DND-41 (cell line): ENCODE results near the gene ERVMER34-1.

Experiments
- ATAC-seq: fragments of 200-7000 bp; cut with Tn5 transposase; 3 replicates; pipeline ENCODE4 v1.9.1; 2021; ENCODE audit warnings: low read depth; ENCODE audit not compliant: insufficient read depth
- DNase-seq: peaks from one replicate; pipeline ENCODE4 v3.0.0-alpha.2; 2020
- H2AFZ ChIP-seq: 2 replicates; pipeline ENCODE4 v1.6.0; 2012; ENCODE audit warnings: low read depth, low read length
- H3K27ac ChIP-seq: 2 replicates; pipeline ENCODE4 v1.5.1; 2012; ENCODE audit warnings: low read length, inconsistent platforms
- H3K27me3 ChIP-seq: fragments of 200-600 bp; sonication (generic); 2 replicates; pipeline ENCODE4 v1.6.0; 2012; ENCODE audit warnings: low read length, mild to moderate bottlenecking, inconsistent platforms; ENCODE audit not compliant: insufficient read depth, poor library complexity
- H3K36me3 ChIP-seq: 2 replicates; pipeline ENCODE4 v1.5.1; 2012; ENCODE audit warnings: low read length, inconsistent platforms; ENCODE audit not compliant: insufficient read depth
- H3K4me1 ChIP-seq: 2 replicates; pipeline ENCODE4 v1.5.1; 2012; ENCODE audit warnings: mild to moderate bottlenecking, low read length; ENCODE audit not compliant: insufficient read depth
- H3K4me2 ChIP-seq: 2 replicates; pipeline ENCODE4 v1.6.0; 2012; ENCODE audit warnings: mild to moderate bottlenecking, moderate library complexity, low read length, inconsistent platforms; ENCODE audit not compliant: insufficient read depth
- H3K4me3 ChIP-seq, 2 experiments: fragments of 200-600 bp in 1 of 2; shearing (Covaris generic) in 1 of 2; 2 replicates each; pipeline ENCODE4 v1.5.1; 2012 to 2016; ENCODE audit warnings: inconsistent platforms in 2 of 2, low read length in 2 of 2, mild to moderate bottlenecking in 2 of 2, low read depth in 1 of 2, moderate library complexity in 1 of 2
- H3K79me2 ChIP-seq: 2 replicates; pipeline ENCODE4 v1.6.0; 2012; ENCODE audit warnings: low read length, inconsistent platforms; ENCODE audit not compliant: insufficient read depth
- H3K9ac ChIP-seq: 2 replicates; pipeline ENCODE4 v1.6.0; 2012; ENCODE audit warnings: low read depth, mild to moderate bottlenecking, inconsistent platforms, low read length, moderate library complexity
- H3K9me3 ChIP-seq: 2 replicates; pipeline ENCODE4 v1.5.1; 2012; ENCODE audit warnings: low read length, moderate library complexity, mild to moderate bottlenecking, inconsistent platforms; ENCODE audit not compliant: insufficient read depth, severe bottlenecking
- H4K20me1 ChIP-seq: 2 replicates; pipeline ENCODE4 v1.6.0; 2012; ENCODE audit warnings: low read length; ENCODE audit not compliant: insufficient read depth
- CTCF ChIP-seq: IDR thresholded peaks from 2 replicates; pipeline ENCODE4 v1.5.1; 2012; ENCODE audit warnings: borderline replicate concordance, low read length, moderate library complexity, mild to moderate bottlenecking; ENCODE audit not compliant: poor library complexity, severe bottlenecking; ENCODE audit errors: extremely low read depth
- EZH2 ChIP-seq: IDR thresholded peaks from 3 replicates; pipeline ENCODE4 v1.6.1; 2012; ENCODE audit warnings: borderline replicate concordance, low read depth, mild to moderate bottlenecking, moderate library complexity, low read length, inconsistent platforms; ENCODE audit not compliant: severe bottlenecking

ERVMER34-1 gene

GRCh38 chr4:52780206-52780605 lies 29.0 kb upstream of the ERVMER34-1 start:
- no peaks in the 10 kb centered on the region for H3K79me2 ChIP-seq
- TF ChIP-seq EZH2, result no peak
- no peak for TF ChIP-seq CTCF
- no peaks in the 10 kb centered on the region for H3K27me3 ChIP-seq
- DNase-seq, result no peak
- H3K4me3 ChIP-seq, result no peak overlapping the region
- ATAC-seq, result no peak
- H4K20me1 ChIP-seq, result no peaks in the 10 kb centered on the region
- no peak overlapping the region for H3K9ac ChIP-seq
- no peaks in the 10 kb centered on the region for H3K4me1 ChIP-seq
- H3K4me2 ChIP-seq, result no peak overlapping the region
- no peak overlapping the region for H3K27ac ChIP-seq
- H3K36me3 ChIP-seq, result no peaks in the 10 kb centered on the region
- H2AFZ ChIP-seq, result no peak overlapping the region
- peaks cover 5% of the 10 kb centered on the region for H3K9me3 ChIP-seq

GRCh38 chr4:52760256-52760655 lies 9.0 kb upstream of the ERVMER34-1 start:
- TF ChIP-seq CTCF (no peak), EZH2 (no peak)
- no peak for ATAC-seq
- H3K9me3 ChIP-seq, result no peaks in the 10 kb centered on the region
- no peaks in the 10 kb centered on the region for H3K36me3 ChIP-seq
- no peaks in the 10 kb centered on the region for H3K4me1 ChIP-seq
- no peak overlapping the region for H3K4me2 ChIP-seq
- DNase-seq, result no peak
- no peaks in the 10 kb centered on the region for H4K20me1 ChIP-seq
- no peak overlapping the region for H3K27ac ChIP-seq
- no peaks in the 10 kb centered on the region for H3K79me2 ChIP-seq
- H2AFZ ChIP-seq, result no peak overlapping the region
- H3K9ac ChIP-seq, result no peak overlapping the region
- no peak overlapping the region for H3K4me3 ChIP-seq
- no peaks in the 10 kb centered on the region for H3K27me3 ChIP-seq

- TF ChIP-seq EZH2 (no peak), CTCF (no peak)
- Histone ChIP-seq H3K9ac (no peak overlapping the region), H3K4me3 (no peak overlapping the region), H3K27ac (no peak overlapping the region), H3K9me3 (no peaks in the 10 kb centered on the region), H3K36me3 (no peaks in the 10 kb centered on the region), H3K4me2 (no peak overlapping the region), H2AFZ (no peak overlapping the region), H3K27me3 (no peaks in the 10 kb centered on the region), H4K20me1 (no peaks in the 10 kb centered on the region), H3K4me1 (no peaks in the 10 kb centered on the region), H3K79me2 (no peaks in the 10 kb centered on the region)
- DNase-seq, result no peak
- no peak for ATAC-seq
Measured at GRCh38 chr4:52755426-52755825, 4.2 kb upstream of the ERVMER34-1 start.

- H3K4me1 ChIP-seq, result no peaks in the 10 kb centered on the region
- no peak overlapping the region for H3K27ac ChIP-seq
- H3K4me3 ChIP-seq, result no peak overlapping the region
- ATAC-seq, result no peak
- H4K20me1 ChIP-seq, result no peaks in the 10 kb centered on the region
- DNase-seq, result no peak
- H3K36me3 ChIP-seq, result no peaks in the 10 kb centered on the region
- no peaks in the 10 kb centered on the region for H3K79me2 ChIP-seq
- no peak overlapping the region for H3K9ac ChIP-seq
- H3K4me2 ChIP-seq, result no peak overlapping the region
- H2AFZ ChIP-seq, result no peak overlapping the region
- no peaks in the 10 kb centered on the region for H3K9me3 ChIP-seq
- no peaks in the 10 kb centered on the region for H3K27me3 ChIP-seq
- TF ChIP-seq CTCF, result no peak
- no peak for TF ChIP-seq EZH2
Measured at GRCh38 chr4:52752936-52753335, 1.7 kb upstream of the ERVMER34-1 start.
